ENCODE measurements around the gene AZI2.

The AZI2 gene

DNA sequence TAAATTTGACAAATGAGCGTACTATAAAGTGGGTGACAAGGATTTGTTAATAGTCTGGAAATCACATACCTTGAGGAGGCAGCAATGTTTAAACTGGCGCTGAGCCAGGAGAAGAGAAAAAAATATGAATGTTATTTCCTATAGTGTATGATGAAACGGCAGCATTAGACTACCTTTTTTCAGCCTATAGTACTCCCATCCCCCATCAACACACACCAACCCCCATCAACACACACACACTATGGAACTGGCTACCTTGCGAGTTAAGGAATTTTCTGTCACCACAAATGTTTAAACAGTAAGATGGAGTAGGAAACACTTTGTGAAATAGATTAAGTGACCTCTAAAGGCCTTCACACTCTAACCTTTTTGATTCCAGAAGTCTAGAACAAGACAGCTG, 46.9 kb downstream of the AZI2 start:
- DNase-seq (ENCODE audit: low read depth in 2 of 2, low spot score in 1 of 2) = no peak

DNA sequence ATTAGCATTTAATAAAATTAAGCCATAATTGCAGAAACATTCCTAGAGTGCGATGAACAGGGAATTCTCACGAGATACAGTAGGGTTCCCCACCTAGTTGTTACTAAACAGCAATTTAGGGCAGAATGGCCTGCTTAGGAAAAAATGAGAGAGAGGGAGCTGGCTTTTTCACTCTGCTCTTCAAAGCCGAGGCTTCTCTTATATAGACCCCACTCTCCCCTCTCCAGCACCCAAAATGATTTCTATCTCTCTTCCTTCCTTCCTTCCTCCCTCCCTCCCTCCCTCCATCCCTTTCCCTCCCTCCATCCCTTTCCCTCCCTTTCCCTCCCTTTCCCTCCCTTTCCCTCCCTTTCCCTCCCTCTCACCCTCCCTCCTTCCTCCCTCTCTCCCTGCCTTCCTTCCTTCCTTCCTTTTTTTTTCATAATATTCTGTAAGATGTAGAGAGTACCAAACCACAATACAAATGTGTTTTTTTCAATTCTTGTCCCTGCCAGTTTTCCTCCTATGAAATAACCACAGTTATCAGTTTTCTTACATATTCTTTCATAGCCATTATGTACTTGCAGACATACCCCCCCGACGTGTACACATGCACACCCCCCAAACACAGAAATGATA, 48.2 kb downstream of the AZI2 start:
- no peak for DNase-seq (ENCODE audit: low read depth in 2 of 2, low spot score in 1 of 2)

DNA sequence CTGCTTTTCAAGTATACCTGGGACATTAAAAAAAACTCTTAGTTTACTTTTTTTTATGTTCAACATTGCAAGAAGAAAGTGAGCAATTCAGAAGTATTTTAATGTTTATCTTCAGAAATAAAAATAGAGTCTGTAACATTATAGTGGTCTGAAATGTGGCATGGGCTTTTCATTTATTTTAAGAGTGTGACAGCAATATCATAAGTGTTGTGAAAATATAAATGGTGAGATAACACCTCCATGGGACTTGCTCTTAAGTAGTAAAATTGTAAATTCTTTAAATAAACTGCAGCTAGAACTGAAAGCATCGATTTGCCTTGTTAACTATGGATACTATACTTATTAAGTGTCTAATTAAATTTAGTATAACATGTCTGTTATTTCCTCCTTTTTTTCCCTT, 48.9 kb downstream of the AZI2 start:
- no peak for DNase-seq (ENCODE audit: low read depth in 2 of 2, low spot score in 1 of 2)

DNA sequence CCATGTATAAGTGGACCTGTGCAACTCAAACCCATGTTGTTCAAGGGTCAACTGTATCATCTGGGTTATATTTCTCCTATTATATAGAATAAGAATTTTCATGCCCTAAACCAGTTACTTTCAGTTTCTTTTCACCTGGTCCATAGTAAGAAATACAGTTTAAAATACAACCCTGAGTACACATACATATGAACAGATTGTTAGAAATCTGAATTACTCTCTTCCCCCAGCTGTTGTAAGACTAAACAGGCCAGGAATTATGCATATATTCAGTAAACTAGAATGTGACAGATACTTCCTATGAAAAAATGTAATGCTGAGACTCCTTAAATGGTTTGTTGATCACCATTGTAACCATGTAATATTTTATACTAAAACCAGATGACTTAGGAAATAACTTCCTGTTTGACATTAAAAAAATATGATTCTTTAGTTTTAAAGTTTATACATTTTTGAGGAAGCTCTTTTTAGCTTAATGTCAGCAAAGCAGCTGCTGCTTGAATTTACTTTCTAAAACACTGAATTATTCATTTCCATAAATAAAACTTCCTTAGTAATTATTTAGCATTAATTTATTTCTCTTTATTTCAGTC, 52.6 kb downstream of the AZI2 start:
- no peak for DNase-seq (ENCODE audit: low read depth in 2 of 2, low spot score in 1 of 2)

DNA sequence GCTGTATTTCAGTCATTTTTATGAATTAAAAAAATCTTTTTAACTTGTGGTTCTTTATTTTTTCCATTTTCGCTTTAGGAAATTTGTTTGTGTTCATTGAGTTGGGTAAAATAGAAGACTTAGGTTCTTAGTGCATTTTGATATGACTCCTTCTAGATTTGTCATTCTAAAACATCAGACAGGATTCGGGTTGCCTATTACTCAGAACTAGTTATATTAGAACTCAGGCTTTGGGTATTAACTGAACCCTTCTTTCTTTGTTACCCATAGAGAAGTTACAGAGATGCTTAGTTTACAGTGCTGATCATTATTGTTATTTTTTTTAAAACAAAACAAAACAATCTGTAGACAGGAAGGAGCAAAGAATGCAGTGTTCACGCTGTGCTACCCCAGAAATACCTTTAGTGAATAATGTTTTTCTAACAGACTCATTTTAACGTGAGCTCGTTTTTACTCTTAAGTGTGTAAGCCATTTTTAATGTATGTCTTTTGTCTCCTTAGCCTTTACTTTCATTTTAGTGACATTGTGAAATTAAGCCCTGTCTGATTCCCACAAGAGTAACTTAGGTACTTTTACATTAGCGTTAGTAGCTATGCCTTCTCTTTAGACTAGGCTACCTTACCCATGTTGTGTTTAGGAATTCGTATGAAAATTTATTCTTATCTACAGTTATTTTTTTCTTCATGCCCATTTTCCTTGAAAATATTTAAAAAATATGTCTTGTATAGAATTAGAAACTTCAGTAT, 53.8 kb downstream of the AZI2 start:
- no peak for DNase-seq (ENCODE audit: low read depth in 2 of 2, low spot score in 1 of 2)

- no peak for DNase-seq (ENCODE audit: low read depth in 2 of 2, low spot score in 1 of 2)
Observed at GRCh38 chr3:28292622-28293021, 56.0 kb downstream of the AZI2 start.

- no peak for DNase-seq (ENCODE audit: low read depth in 2 of 2, low spot score in 1 of 2)
Observed at GRCh38 chr3:28291577-28291976, 57.0 kb downstream of the AZI2 start.

- no peak for DNase-seq (ENCODE audit: low read depth in 2 of 2, low spot score in 1 of 2)
Observed at GRCh38 chr3:28290863-28291300, 57.7 kb downstream of the AZI2 start.

DNA sequence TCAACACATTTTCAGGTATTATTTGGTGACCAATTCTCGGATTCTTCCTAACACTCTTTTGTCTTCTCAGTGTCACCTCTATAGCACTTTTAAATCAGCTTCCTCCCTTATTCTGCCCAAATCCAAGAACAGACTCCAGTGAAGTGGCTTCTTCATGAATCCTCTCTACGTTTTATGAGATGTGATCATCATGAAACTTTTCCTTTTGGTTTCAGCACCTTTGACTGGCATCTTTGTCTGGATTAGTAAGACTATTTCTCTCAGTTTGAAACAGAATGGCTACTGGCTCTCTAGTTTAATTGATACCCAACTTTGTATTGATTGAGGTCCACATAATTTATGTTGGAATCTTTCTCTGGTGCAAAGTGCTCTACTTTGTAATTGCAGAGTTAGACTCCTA, 61.6 kb downstream of the AZI2 start:
- DNase-seq (ENCODE audit: low read depth in 2 of 2, low spot score in 1 of 2) = no peak

DNA sequence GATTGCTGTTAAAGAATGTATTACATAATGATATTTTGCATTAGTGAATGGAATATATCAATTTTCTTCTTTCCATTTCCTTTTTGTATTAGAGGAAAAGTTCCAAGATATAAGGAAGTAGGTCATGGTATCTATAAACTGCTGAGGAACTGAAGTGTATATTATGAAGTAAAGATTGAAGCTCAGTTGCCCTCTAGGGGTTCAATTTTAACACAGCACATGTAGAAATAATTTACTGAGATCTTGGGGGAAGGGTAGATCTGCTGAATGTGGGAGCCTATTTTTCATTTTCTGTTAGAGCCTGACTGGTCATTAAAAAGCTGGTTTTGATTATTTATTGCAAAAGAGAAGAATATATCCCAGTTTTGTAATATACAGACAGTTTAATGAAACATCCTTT, 62.0 kb downstream of the AZI2 start:
- no peak for DNase-seq (ENCODE audit: low read depth in 2 of 2, low spot score in 1 of 2)

DNA sequence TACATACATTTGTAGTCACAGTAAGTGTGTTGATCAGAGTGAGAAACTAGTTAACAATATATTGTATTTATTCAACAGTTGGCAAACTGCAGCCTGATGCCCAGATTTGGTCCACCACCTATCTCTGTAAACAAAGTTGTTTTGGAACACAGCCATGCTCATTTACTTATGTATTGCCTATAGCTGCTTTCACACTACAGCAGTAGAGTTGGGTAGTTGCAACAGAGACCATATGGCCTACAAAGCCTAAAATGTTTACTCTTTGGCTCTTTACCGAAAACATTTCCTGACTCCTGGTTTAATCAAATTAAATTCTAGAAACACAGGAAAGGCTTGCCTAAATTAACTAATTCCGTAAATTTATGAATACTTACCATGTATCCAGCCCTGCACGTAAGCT, 67.8 kb downstream of the AZI2 start:
- no peak for DNase-seq (ENCODE audit: low read depth in 2 of 2, low spot score in 1 of 2)

DNA sequence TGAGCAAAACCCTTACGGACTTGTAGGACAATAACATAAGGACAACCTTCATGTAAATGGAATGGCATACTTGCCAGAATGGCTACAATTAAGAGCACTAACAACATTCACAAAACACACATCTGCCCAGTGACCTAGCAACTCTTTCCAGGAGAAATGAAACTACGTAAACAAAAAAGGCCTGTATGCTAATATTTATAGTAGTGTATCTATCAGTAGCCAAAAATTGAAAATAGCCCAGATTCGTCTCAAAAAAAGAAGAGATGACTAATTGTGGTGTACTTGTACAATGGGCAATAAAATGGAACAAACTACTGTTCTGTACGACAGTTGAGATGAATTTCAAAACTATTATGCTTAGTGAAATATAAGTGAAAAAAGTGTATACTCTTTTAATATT, 68.9 kb downstream of the AZI2 start:
- DNase-seq (ENCODE audit: low read depth in 2 of 2, low spot score in 1 of 2) = no peak

GRCh38 chr3:28278918-28279317, 69.7 kb downstream of the AZI2 start:
- DNase-seq (ENCODE audit: low read depth in 2 of 2, low spot score in 1 of 2) = no peak

GRCh38 chr3:28273837-28274236, 74.8 kb downstream of the AZI2 start:
- no peak for DNase-seq (ENCODE audit: low read depth in 2 of 2, low spot score in 1 of 2)

Measured in stimulated activated CD8-positive, alpha-beta memory T cell treated with anti-CD3 and anti-CD28 coated beads, Interleukin-4, amount 100 ng/mL, for 4 hours (primary cell).